Fibroblast of the aortic adventitia (primary cell): ENCODE measurements around the gene OAS1. TPM values are rescaled to one million over a fixed set of nuclear protein-coding genes. Genes with fewer than 3 reads are reported as not detected.
A peak's percentile ranks its signal among the peaks of the same experiment; 100 is the strongest.

Source experiments
- DNase-seq: peaks from one replicate; pipeline ENCODE4 v3.0.0-alpha.2; 2010; ENCODE audit warnings: low read depth
- H3K4me3 ChIP-seq: 2 replicates; pipeline ENCODE4 v1.5.1; 2011; ENCODE audit warnings: low read depth, mild to moderate bottlenecking, control low read depth, low read length, moderate library complexity
- CTCF ChIP-seq: IDR thresholded peaks from 2 replicates; pipeline ENCODE4 v1.5.1; 2011; ENCODE audit warnings: mild to moderate bottlenecking, low read length, control low read depth, inconsistent platforms; ENCODE audit not compliant: insufficient read depth
- total RNA-seq: library from RNA; depleted of rRNA; stranded (reverse); fragments of >200 nt; gene quantifications from 2 replicates; pipeline ENCODE4 v1.2.3, GENCODE V29; 2012; ENCODE audit warnings: low replicate concordance

OAS1 gene
- total RNA-seq, 1 donor: 1.4 TPM

DNA sequence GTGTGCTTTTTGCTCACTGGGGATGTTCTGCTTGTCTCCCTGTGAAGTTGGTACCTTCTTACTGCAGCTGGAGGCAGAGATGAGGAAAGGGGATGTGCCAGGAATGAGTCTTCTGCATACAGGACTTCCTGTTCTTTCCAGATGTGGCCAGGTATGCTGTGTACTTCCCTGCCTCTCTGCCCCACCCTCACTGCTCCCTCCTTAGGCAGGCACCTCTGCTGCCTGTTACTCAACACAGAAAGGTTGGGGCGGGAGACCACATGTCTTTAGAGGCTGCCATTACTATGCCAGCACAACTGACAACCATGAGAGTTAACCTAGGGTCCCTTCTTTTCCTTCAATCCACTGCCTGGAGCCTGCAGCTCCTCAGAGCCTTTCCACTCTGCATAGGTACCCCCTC, 29.5 kb downstream of the OAS1 start:
- TF ChIP-seq CTCF: no peak

DNA sequence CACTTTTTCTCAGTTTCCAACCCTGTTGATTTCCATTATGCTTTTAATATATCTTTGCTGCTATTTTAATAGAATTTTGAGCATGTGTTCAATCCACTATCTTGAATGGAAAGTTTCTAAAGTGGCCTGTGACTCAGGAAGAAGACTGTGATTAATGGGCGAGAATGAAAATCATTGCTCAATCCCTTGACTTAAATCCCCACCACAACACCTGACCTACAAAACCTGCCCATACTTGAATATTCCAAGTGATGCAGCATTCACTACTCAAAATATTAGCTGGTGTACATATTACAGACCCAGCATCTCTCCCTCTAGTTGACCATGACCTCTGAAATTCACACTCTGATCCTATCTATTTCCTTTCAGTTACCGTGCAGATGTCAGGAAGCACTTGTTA, 30.2 kb downstream of the OAS1 start:
- no peak for TF ChIP-seq CTCF
- H3K4me3 ChIP-seq: no peak overlapping the region
- peak; percentile 5 for DNase-seq

More for the DNA sequence above, 29.5 kb downstream of the OAS1 start:
- H3K4me3 ChIP-seq: no peak overlapping the region
- no peak for DNase-seq

DNA sequence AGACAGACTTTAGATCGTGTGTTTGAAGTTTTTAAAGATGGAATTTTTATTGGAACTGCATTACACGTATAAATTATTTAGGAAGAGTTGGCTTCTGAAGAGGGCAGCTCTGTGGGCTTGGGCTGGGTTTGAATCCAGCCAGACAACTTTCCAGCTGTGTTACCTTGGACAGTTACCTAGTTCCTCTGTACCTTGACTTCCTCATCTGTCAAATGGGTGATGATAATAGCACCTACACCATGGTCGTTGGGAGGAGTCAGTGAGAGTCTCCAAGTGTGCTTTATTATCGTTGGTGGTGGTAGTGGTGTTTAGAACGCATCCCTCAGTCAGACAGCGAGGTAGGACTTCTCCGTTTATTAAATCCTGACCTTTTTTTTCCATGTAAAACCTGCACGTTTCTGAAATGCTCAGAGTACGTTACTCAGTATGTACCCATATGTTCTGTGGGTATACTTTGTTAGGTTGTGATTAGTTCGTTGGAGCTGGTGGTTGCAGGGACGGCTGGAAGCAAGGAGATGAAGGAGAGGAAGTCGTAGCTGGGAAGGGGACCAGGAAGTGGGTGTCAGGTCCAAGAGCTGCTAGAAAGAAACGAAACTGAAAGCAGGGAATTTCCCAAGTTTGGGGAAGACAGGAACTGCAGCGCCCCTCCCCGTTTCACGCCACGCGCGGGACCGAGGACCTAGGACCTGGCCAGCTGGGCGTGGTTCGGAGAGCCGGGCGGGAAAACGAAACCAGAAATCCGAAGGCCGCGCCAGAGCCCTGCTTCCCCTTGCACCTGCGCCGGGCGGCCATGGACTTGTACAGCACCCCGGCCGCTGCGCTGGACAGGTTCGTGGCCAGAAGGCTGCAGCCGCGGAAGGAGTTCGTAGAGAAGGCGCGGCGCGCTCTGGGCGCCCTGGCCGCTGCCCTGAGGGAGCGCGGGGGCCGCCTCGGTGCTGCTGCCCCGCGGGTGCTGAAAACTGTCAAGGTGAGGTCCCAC, 31.3 kb downstream of the OAS1 start, which contains the start of gene OAS3:
Gene OAS3 (plus strand): TSS at position 734 of the 979 bp plus-strand sequence. CDS start 57 bp downstream, at position 791.
- TF ChIP-seq CTCF: no peak
- peak within 1 kb of the TSS; percentile 80 for H3K4me3 ChIP-seq
- peak; percentile 85 for DNase-seq

- peak overlapping the region; percentile 80 for H3K4me3 ChIP-seq
- TF ChIP-seq CTCF: no peak
- peak; percentile 7 for DNase-seq
These were observed 32.0 kb downstream of the OAS1 start for GRCh38 chr12:112938751-112939150.

GRCh38 chr12:112939761-112940381, 33.1 kb downstream of the OAS1 start:
- no peak overlapping the region for H3K4me3 ChIP-seq
- no peak for TF ChIP-seq CTCF
- no peak for DNase-seq

- DNase-seq: no peak
- TF ChIP-seq CTCF: no peak
- no peak overlapping the region for H3K4me3 ChIP-seq
These were observed 35.0 kb downstream of the OAS1 start for GRCh38 chr12:112941528-112942335.
